ENCODE measurements around the gene KANK2. TPM values are rescaled to one million over a fixed set of nuclear protein-coding genes. Genes with fewer than 3 reads are reported as not detected.
A peak's percentile ranks its signal among the peaks of the same experiment; 100 is the strongest.

KANK2 gene
- total and polyA plus RNA-seq, 2 of the 4 experiments (the other 2 are of a cell fraction): 104 to 176 TPM

DNA sequence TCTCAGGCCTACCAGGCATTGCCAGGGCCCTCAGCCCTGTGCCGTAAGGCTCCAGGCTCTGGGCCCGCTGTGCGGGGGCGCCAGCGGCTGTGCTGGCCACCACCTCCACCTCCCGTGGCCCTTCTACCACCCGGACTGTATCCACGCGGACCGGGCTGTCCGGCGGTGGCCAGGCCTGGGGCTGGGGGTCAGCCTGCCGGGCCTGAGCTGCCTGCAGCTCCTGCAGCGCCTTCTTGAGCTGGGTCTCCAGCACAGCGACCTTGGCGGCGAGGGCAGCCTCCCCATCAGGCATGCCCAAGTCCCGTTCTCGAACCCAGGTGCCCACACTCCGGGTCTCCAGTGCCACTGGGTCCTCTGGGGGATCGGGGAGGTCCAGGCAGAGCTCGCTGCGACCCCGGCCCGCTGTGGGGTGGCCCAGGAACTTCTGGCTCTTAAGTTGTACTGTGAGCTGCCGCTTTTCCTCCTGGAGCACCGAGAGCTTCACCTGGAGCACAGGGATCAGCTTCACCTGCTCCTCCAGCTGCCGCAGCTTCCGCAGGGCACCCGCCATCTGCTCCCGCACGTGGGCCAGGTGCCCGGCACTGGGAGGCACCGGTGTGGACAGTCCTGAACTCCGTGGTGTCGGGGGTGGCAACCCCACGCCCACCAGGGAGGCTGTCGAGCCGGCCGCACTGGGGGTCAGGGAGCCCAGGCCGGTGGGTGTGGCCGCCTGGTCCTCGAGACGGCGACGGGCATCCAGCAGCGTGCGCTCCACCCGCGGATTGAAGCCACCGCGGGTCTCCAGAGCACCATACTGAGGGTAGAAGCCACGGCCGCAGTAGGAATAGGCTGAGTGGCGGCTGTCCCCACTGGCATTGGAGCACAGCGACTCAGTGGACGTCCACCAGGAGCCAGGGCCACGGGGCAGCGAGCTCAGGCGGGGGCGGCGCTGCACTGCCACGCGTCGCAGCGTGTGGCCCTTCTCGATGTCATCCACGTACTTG, 4.1 kb downstream of the KANK2 start:
- no peak overlapping the region for H3K4me2 ChIP-seq (ENCODE audit: low read depth, low read length)
- in situ Hi-C loops (cut with MboI; ENCODE audit: low sequenced_read_pairs) (no loop called here), intact Hi-C loops (cut with micrococcal nuclease) (no loop called here), dilution Hi-C loops (cut with HindIII; ENCODE audit: low sequenced_read_pairs, unreplicated experiment) (no loop called here)
- H2BK15ac ChIP-seq (ENCODE audit: low read depth, low read length): no peak overlapping the region
- peaks cover 39 to 81% of the 10 kb centered on the region in 2 experiments for H3K79me1 ChIP-seq (ENCODE audit: low read depth in 1 of 2, low read length in 2 of 2)
- no peak overlapping the region for H3K27ac ChIP-seq (ENCODE audit: insufficient read depth, low read length)
- H3K4me3 ChIP-seq (ENCODE audit: insufficient read depth, low read depth, low read length): no peak overlapping the region
- H3K14ac ChIP-seq (replicated peaks; ENCODE audit: low read depth, low read length): no peak overlapping the region
- no peak for DNase-seq
- peak overlapping the region; percentile 99; the same call in 1 of the 2 replicates for H3K4ac ChIP-seq (ENCODE audit: low read depth, low read length)
- H3K36me3 ChIP-seq (ENCODE audit: control insufficient read depth, insufficient read depth, low read length): peaks cover 52% of the 10 kb centered on the region
- H4K5ac ChIP-seq (ENCODE audit: low read depth, low read length): no peak overlapping the region
- H3K9me1 ChIP-seq (ENCODE audit: insufficient read depth, low read length): peaks cover 5% of the 10 kb centered on the region
- peaks cover 21% of the 10 kb centered on the region for H3K4me1 ChIP-seq (ENCODE audit: control insufficient read depth, insufficient read depth, low read length)
- no peak overlapping the region for H2AFZ ChIP-seq (replicated peaks; ENCODE audit: low read length, poor library complexity)
- no peak overlapping the region for H2BK120ac ChIP-seq (ENCODE audit: low read depth, low read length)
- H4K91ac ChIP-seq (ENCODE audit: insufficient read depth, low read depth, low read length): no peak overlapping the region
- BruUV-seq (replicated peaks): no TSS peak
- no peak overlapping the region for H2BK20ac ChIP-seq (ENCODE audit: low read depth, low read length)
- no peak overlapping the region for H4K8ac ChIP-seq (ENCODE audit: low read depth in 2 of 2, low read length in 2 of 2)
- no peaks in the 10 kb centered on the region for H3K9me3 ChIP-seq (ENCODE audit: control insufficient read depth, insufficient read depth, low read length)
- no peak overlapping the region for H2AK9ac ChIP-seq (replicated peaks; ENCODE audit: low read depth, low read length, poor library complexity)
- WGBS, 2 experiments (ENCODE audit: extremely low coverage in 2 of 2, insufficient read length in 1 of 2): 95% methylated on average over 43 of the region's 68 CpGs; no CpG with 5 or more reads in 1 of the 2 experiments
- no peak for ATAC-seq (ENCODE audit: low read depth)
- ChIA-PET POLR2A (ENCODE audit: unreplicated experiment) (interaction anchor here (0.5 kb wide), 1 partner anchor 239 kb away, joined by 3 read pairs; no protein-coding TSS in a partner anchor), CTCF (no interaction called here)
- H3K18ac ChIP-seq (ENCODE audit: low read depth, low read length): no peak overlapping the region
- no peak overlapping the region for H3K9ac ChIP-seq (ENCODE audit: low read depth, low read length)
- no peak overlapping the region for H3K56ac ChIP-seq (ENCODE audit: extremely low read depth, insufficient read depth, low read length)
- peak overlapping the region; percentile 78 for H2AK5ac ChIP-seq (ENCODE audit: low read depth, low read length)
- peaks cover 35% of the 10 kb centered on the region for H4K20me1 ChIP-seq (ENCODE audit: insufficient read depth, low read length)
- H3K23ac ChIP-seq (ENCODE audit: low read depth, low read length): no peak overlapping the region
- H3K27me3 ChIP-seq (ENCODE audit: control insufficient read depth, insufficient read depth, low read length): no peaks in the 10 kb centered on the region
- H2BK5ac ChIP-seq (ENCODE audit: low read depth, low read length, poor library complexity, severe bottlenecking): no peak overlapping the region
- TF ChIP-seq, protein P1, sequence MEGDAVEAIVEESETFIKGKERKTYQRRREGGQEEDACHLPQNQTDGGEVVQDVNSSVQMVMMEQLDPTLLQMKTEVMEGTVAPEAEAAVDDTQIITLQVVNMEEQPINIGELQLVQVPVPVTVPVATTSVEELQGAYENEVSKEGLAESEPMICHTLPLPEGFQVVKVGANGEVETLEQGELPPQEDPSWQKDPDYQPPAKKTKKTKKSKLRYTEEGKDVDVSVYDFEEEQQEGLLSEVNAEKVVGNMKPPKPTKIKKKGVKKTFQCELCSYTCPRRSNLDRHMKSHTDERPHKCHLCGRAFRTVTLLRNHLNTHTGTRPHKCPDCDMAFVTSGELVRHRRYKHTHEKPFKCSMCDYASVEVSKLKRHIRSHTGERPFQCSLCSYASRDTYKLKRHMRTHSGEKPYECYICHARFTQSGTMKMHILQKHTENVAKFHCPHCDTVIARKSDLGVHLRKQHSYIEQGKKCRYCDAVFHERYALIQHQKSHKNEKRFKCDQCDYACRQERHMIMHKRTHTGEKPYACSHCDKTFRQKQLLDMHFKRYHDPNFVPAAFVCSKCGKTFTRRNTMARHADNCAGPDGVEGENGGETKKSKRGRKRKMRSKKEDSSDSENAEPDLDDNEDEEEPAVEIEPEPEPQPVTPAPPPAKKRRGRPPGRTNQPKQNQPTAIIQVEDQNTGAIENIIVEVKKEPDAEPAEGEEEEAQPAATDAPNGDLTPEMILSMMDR (conservative IDR thresholded peaks at IDR 0.05; ENCODE audit: low read depth, low read length): no peak
- TF ChIP-seq NFE2L2 (IDR thresholded peaks at IDR 0.05; ENCODE audit: low read depth, low read length) (no peak), POLR2A (IDR thresholded peaks at IDR 0.05; ENCODE audit: low read depth, low read length) (no peak), MXI1 (IDR thresholded peaks at IDR 0.05; ENCODE audit: borderline replicate concordance, low read depth, low read length) (no peak), SMC3 (IDR thresholded peaks at IDR 0.05; ENCODE audit: low read depth, low read length) (no peak), RFX5 (IDR thresholded peaks at IDR 0.05; ENCODE audit: low read depth, low read length) (no peak), BHLHE40 (IDR thresholded peaks at IDR 0.05; ENCODE audit: low read depth, low read length) (no peak), MAFK (IDR thresholded peaks at IDR 0.05; ENCODE audit: low read depth, low read length) (no peak), RAD21 (IDR thresholded peaks at IDR 0.05; ENCODE audit: low read length) (no peak), CEBPB (IDR thresholded peaks at IDR 0.05; ENCODE audit: low read depth, low read length) (no peak), FOS (IDR thresholded peaks at IDR 0.05; ENCODE audit: low read depth, low read length) (no peak), CHD1 (IDR thresholded peaks at IDR 0.05; ENCODE audit: low read depth, low read length) (no peak), MAZ (IDR thresholded peaks at IDR 0.05; ENCODE audit: borderline replicate concordance, low read depth, low read length) (no peak)
- TF ChIP-seq, protein P2, sequence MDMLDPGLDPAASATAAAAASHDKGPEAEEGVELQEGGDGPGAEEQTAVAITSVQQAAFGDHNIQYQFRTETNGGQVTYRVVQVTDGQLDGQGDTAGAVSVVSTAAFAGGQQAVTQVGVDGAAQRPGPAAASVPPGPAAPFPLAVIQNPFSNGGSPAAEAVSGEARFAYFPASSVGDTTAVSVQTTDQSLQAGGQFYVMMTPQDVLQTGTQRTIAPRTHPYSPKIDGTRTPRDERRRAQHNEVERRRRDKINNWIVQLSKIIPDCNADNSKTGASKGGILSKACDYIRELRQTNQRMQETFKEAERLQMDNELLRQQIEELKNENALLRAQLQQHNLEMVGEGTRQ (IDR thresholded peaks at IDR 0.05; ENCODE audit: low read depth, low read length): no peak

All from IMR-90 (cell line).